Naive thymus-derived CD4-positive, alpha-beta T cell (primary cell): Measurements from ENCODE around the gene TGFB2. TPM values are rescaled to one million over a fixed set of nuclear protein-coding genes. Genes with fewer than 3 reads are reported as not detected.

Source experiments
- ATAC-seq: fragments of 150-1000 bp; cut with Tn5 transposase; 2 replicates; pipeline ENCODE4 v1.10.0; 2021; ENCODE audit warnings: mild to moderate bottlenecking, moderate library complexity
- CTCF ChIA-PET: fragments of 350-600 bp; sonication (Branson Sonifier 250); formaldehyde crosslinking; loops from one replicate; lab custom pipeline; 2021; ENCODE audit warnings: antibody characterized with exemption; lab: Charles Lee
- POLR2A ChIA-PET: fragments of 350-600 bp; sonication (Branson Sonifier 250); formaldehyde crosslinking; loops from one replicate; lab custom pipeline; 2021; ENCODE audit warnings: antibody characterized with exemption, inconsistent platforms; lab: Charles Lee
- DNase-seq, 9 donors: peaks; one replicate each; pipeline versions ENCODE4 v3.0.0 to v3.0.0-alpha.2; 2020 to 2022; ENCODE audit warnings: mixed read lengths in 1 of 9
- H3K27ac ChIP-seq: one replicate; pipeline ENCODE4 v1.7.0; 2013; ENCODE audit warnings: mild to moderate bottlenecking, low read depth, low read length, moderate library complexity
- H3K27me3 ChIP-seq, 2 donors: one replicate each; pipeline ENCODE4 v1.7.0; 2013; ENCODE audit warnings: low read length in 2 of 2, mild to moderate bottlenecking in 2 of 2, moderate library complexity in 2 of 2; ENCODE audit not compliant: control insufficient read depth in 2 of 2, insufficient read depth in 2 of 2
- H3K36me3 ChIP-seq, 3 experiments: 1 replicate in 2 of 3; 2 replicates in 1 of 3; pipeline ENCODE4 v1.7.0; 2013; ENCODE audit warnings: low read length in 3 of 3, mild to moderate bottlenecking in 3 of 3, moderate library complexity in 1 of 3; ENCODE audit not compliant: insufficient read depth in 3 of 3, control insufficient read depth in 2 of 3
- H3K4me1 ChIP-seq, 2 donors: one replicate each; pipeline ENCODE4 v1.7.0; 2013; ENCODE audit warnings: low read length in 2 of 2, mild to moderate bottlenecking in 2 of 2, moderate library complexity in 1 of 2; ENCODE audit not compliant: control insufficient read depth in 2 of 2, insufficient read depth in 2 of 2
- H3K4me3 ChIP-seq: 2 replicates; pipeline ENCODE4 v1.7.0; 2013; ENCODE audit warnings: mild to moderate bottlenecking, low read length
- H3K9me3 ChIP-seq, 3 experiments: 1 replicate in 2 of 3; 2 replicates in 1 of 3; pipeline ENCODE4 v1.7.0; 2013; ENCODE audit warnings: low read length in 3 of 3; ENCODE audit not compliant: control insufficient read depth in 2 of 3
- H3K27ac Mint-ChIP-seq, 9 donors: one replicate each; pipeline ENCODE4 v1.8.0; 2020 to 2022; ENCODE audit warnings: mixed read lengths in 9 of 9, mild to moderate bottlenecking in 8 of 9, moderate library complexity in 5 of 9, inconsistent platforms in 2 of 9
- H3K27me3 Mint-ChIP-seq, 5 donors: one replicate each; pipeline ENCODE4 v1.8.0; 2021 to 2022; ENCODE audit warnings: mixed read lengths in 5 of 5, mild to moderate bottlenecking in 1 of 5
- H3K36me3 Mint-ChIP-seq, 5 donors: one replicate each; pipeline ENCODE4 v1.8.0; 2020 to 2022; ENCODE audit warnings: mixed read lengths in 5 of 5, mild to moderate bottlenecking in 3 of 5, inconsistent platforms in 1 of 5
- H3K4me1 Mint-ChIP-seq, 7 donors: one replicate each; pipeline ENCODE4 v1.8.0; 2020 to 2022; ENCODE audit warnings: mixed read lengths in 7 of 7, mild to moderate bottlenecking in 3 of 7, inconsistent platforms in 1 of 7
- H3K4me3 Mint-ChIP-seq, 10 donors: one replicate each; pipeline ENCODE4 v1.8.0; 2020 to 2022; ENCODE audit warnings: mild to moderate bottlenecking in 10 of 10, mixed read lengths in 10 of 10, moderate library complexity in 6 of 10, inconsistent platforms in 2 of 10
- H3K9me3 Mint-ChIP-seq, 11 donors: one replicate each; pipeline ENCODE4 v1.8.0; 2020 to 2022; ENCODE audit warnings: mixed read lengths in 11 of 11, mild to moderate bottlenecking in 4 of 11, inconsistent platforms in 1 of 11, moderate library complexity in 1 of 11
- intact Hi-C, 2 donors: fragments of 100-400 bp; cut with micrococcal nuclease; formaldehyde crosslinking; loops; one replicate each; pipeline ENCODE4 v1.15.1; 2023
- polyA plus RNA-seq, 2 donors: library from polyadenylated mRNA; unstranded; fragments of 300-500 nt; fragmentation: Illumina TruSeq; gene quantifications; one replicate each; pipeline ENCODE4 v1.2.3, GENCODE V29; 2021
- total RNA-seq, 6 experiments: library from RNA in 5 of 6; stranded (reverse) in 5 of 6; gene quantifications; 1 replicate in 5 of 6; 2 replicates in 1 of 6; pipeline ENCODE4 v1.2.3 and lab custom pipeline; 2021 to 2026

Gene TGFB2
- total and polyA plus RNA-seq, 7 experiments from 2014 or later, result not detected

GRCh38 chr1:218342091-218342490 lies 3.0 kb upstream of the TGFB2 start:
- Histone ChIP-seq H3K27me3 (peaks cover 0 to 3% of the 10 kb centered on the region in 2 donors), H3K36me3 (no peaks in the 10 kb centered on the region), H3K4me3 (no peak overlapping the region), H3K4me1 (peaks cover 4 to 24% of the 10 kb centered on the region in 2 donors), H3K27ac (no peak overlapping the region), H3K9me3 (no peaks in the 10 kb centered on the region)
- CTCF ChIA-PET, result no interaction called here
- no peak overlapping the region for H3K4me3 Mint-ChIP-seq
- intact Hi-C loops, result loop anchor here in 1 of 2 donors (10.0 kb wide), 1 partner anchor 833 kb away; the partner anchor contains the start of gene LYPLAL1
- no peak overlapping the region for H3K27ac Mint-ChIP-seq
- POLR2A ChIA-PET, result no interaction called here
- DNase-seq, result no peak
- no peak for ATAC-seq
- peaks cover 0 to 30% (median 13%) of the 10 kb centered on the region in 5 donors for H3K36me3 Mint-ChIP-seq
- H3K27me3 Mint-ChIP-seq, result peaks cover 8 to 27% (median 20%) of the 10 kb centered on the region in 5 donors
- H3K9me3 Mint-ChIP-seq, result no peaks in the 10 kb centered on the region
- peaks cover 11 to 12% (median 12%) of the 10 kb centered on the region in 7 donors for H3K4me1 Mint-ChIP-seq

- peaks cover 14 to 30% (median 25%) of the 10 kb centered on the region in 7 donors for H3K4me1 Mint-ChIP-seq
- DNase-seq (peak in 7 of 9 donors; percentile 16 to 39 (median 27)), ATAC-seq (peak; percentile 75)
- peaks cover 0 to 3% of the 10 kb centered on the region in 2 donors for H3K27me3 ChIP-seq
- intact Hi-C loops, result loop anchor here in 1 of 2 donors (2.0 to 10.0 kb wide), 2 partner anchors 61 to 829 kb away; partner anchors contain the start of genes LYPLAL1 and RRP15
- H3K36me3 ChIP-seq, result no peaks in the 10 kb centered on the region
- CTCF ChIA-PET, result no interaction called here
- H3K36me3 Mint-ChIP-seq, result peaks cover 0 to 29% (median 13%) of the 10 kb centered on the region in 5 donors
- no peaks in the 10 kb centered on the region for H3K9me3 Mint-ChIP-seq
- no peaks in the 10 kb centered on the region for H3K9me3 ChIP-seq
- no peak overlapping the region for H3K27ac ChIP-seq
- H3K27ac Mint-ChIP-seq, result peak overlapping the region in 5 of 9 donors; percentile 9 to 74 (median 54)
- POLR2A ChIA-PET, result no interaction called here
- peaks cover 4 to 26% of the 10 kb centered on the region in 2 donors for H3K4me1 ChIP-seq
- peak overlapping the region; percentile 63 for H3K4me3 ChIP-seq
- peaks cover 20 to 48% (median 23%) of the 10 kb centered on the region in 5 donors for H3K27me3 Mint-ChIP-seq
- H3K4me3 Mint-ChIP-seq, result peak overlapping the region in 2 of 10 donors; percentile 86 to 87
Measured at GRCh38 chr1:218345673-218346390, 696 bp downstream of the TGFB2 start.

GRCh38 chr1:218346391-218347204 lies 1.5 kb downstream of the TGFB2 start:
- H3K9me3 ChIP-seq, result no peaks in the 10 kb centered on the region
- peaks cover 0 to 3% of the 10 kb centered on the region in 2 donors for H3K27me3 ChIP-seq
- Mint-ChIP-seq H3K4me3 (peak overlapping the region in 2 of 10 donors; percentile 86 to 87), H3K27ac (peak overlapping the region in 5 of 9 donors; percentile 9 to 74 (median 71)), H3K4me1 (peaks cover 18 to 38% (median 33%) of the 10 kb centered on the region in 7 donors), H3K9me3 (no peaks in the 10 kb centered on the region), H3K27me3 (peaks cover 21 to 41% (median 27%) of the 10 kb centered on the region in 5 donors), H3K36me3 (peaks cover 0 to 21% (median 7%) of the 10 kb centered on the region in 5 donors)
- ChIA-PET CTCF (no interaction called here), POLR2A (no interaction called here)
- H3K27ac ChIP-seq, result no peak overlapping the region
- DNase-seq, result peak in 1 of 9 donors; percentile 4
- no peak for ATAC-seq
- H3K4me1 ChIP-seq, result peaks cover 4 to 26% of the 10 kb centered on the region in 2 donors
- intact Hi-C loops, result loop anchor here in 1 of 2 donors (2.0 to 10.0 kb wide), 2 partner anchors 62 to 828 kb away; partner anchors contain the start of genes LYPLAL1 and RRP15
- H3K4me3 ChIP-seq, result peak overlapping the region; percentile 63
- no peaks in the 10 kb centered on the region for H3K36me3 ChIP-seq

GRCh38 chr1:218347336-218347722 lies 2.2 kb downstream of the TGFB2 start:
- Histone ChIP-seq H3K36me3 (no peaks in the 10 kb centered on the region), H3K4me3 (peak overlapping the region; percentile 63), H3K27ac (no peak overlapping the region), H3K27me3 (peaks cover 0 to 3% of the 10 kb centered on the region in 2 donors), H3K9me3 (no peaks in the 10 kb centered on the region), H3K4me1 (peaks cover 4 to 26% of the 10 kb centered on the region in 2 donors)
- ATAC-seq (no peak), DNase-seq (no peak)
- intact Hi-C loops, result loop anchor here in 1 of 2 donors (2.0 to 10.0 kb wide), 2 partner anchors 63 to 827 kb away; partner anchors contain the start of genes LYPLAL1 and RRP15
- peak overlapping the region in 3 of 9 donors; percentile 3 to 71 (median 9) for H3K27ac Mint-ChIP-seq
- H3K4me1 Mint-ChIP-seq, result peaks cover 19 to 41% (median 36%) of the 10 kb centered on the region in 7 donors
- POLR2A ChIA-PET, result no interaction called here
- H3K27me3 Mint-ChIP-seq, result peaks cover 18 to 34% (median 21%) of the 10 kb centered on the region in 5 donors
- H3K9me3 Mint-ChIP-seq, result no peaks in the 10 kb centered on the region
- H3K36me3 Mint-ChIP-seq, result peaks cover 0 to 14% (median 2%) of the 10 kb centered on the region in 5 donors
- CTCF ChIA-PET, result no interaction called here
- H3K4me3 Mint-ChIP-seq, result peak overlapping the region in 2 of 10 donors; percentile 86 to 87

- H3K27me3 ChIP-seq, result peaks cover 0 to 3% of the 10 kb centered on the region in 2 donors
- DNase-seq, result no peak
- H3K4me1 Mint-ChIP-seq, result peaks cover 19 to 41% (median 36%) of the 10 kb centered on the region in 7 donors
- H3K4me3 Mint-ChIP-seq, result peak overlapping the region in 3 of 10 donors; percentile 17 to 87 (median 48)
- peaks cover 0 to 8% (median 0%) of the 10 kb centered on the region in 5 donors for H3K36me3 Mint-ChIP-seq
- H3K27me3 Mint-ChIP-seq, result peaks cover 15 to 33% (median 21%) of the 10 kb centered on the region in 5 donors
- H3K4me1 ChIP-seq, result peaks cover 4 to 26% of the 10 kb centered on the region in 2 donors
- ATAC-seq, result no peak
- intact Hi-C loops, result loop anchor here in 1 of 2 donors (2.0 to 10.0 kb wide), 2 partner anchors 63 to 827 kb away; partner anchors contain the start of genes LYPLAL1 and RRP15
- H3K9me3 ChIP-seq, result no peaks in the 10 kb centered on the region
- H3K9me3 Mint-ChIP-seq, result no peaks in the 10 kb centered on the region
- ChIA-PET CTCF (no interaction called here), POLR2A (no interaction called here)
- peak overlapping the region; percentile 63 for H3K4me3 ChIP-seq
- H3K36me3 ChIP-seq, result no peaks in the 10 kb centered on the region
- no peak overlapping the region for H3K27ac ChIP-seq
- H3K27ac Mint-ChIP-seq, result peak overlapping the region in 1 of 9 donors; percentile 20
Measured at GRCh38 chr1:218347723-218348627, 2.8 kb downstream of the TGFB2 start.
